GM12873 (cell line): Measurements from ENCODE around the gene HBG1.
"Not testable (repeated sequence)": the region's sequence is repeated elsewhere in the genome, so short reads cannot be mapped to it uniquely, and the experiment has no call there.

Experiments
- CTCF ChIP-seq: IDR thresholded peaks from 2 replicates; pipeline ENCODE4 v1.5.1; 2012; ENCODE audit warnings: low read depth, mild to moderate bottlenecking, moderate library complexity, low read length, control low read depth; ENCODE audit not compliant: insufficient read depth; ENCODE audit errors: missing control alignments

Gene HBG1

GRCh38 chr11:5258543-5259262 is 9.0 kb upstream of the HBG1 start:
- no peak for TF ChIP-seq CTCF

- no peak for TF ChIP-seq CTCF
Measured at GRCh38 chr11:5257296-5257695, 7.6 kb upstream of the HBG1 start.

GRCh38 chr11:5254646-5255413 is 5.2 kb upstream of the HBG1 start, which contains the start of gene HBG2:
HBG2 (minus strand) TSS chr11:5254781; CDS start chr11:5254728, 53 bp downstream.
- TF ChIP-seq CTCF: not testable (repeated sequence)

GRCh38 chr11:5252919-5253265 is 3.2 kb upstream of the HBG1 start:
- no peak for TF ChIP-seq CTCF

- TF ChIP-seq CTCF: no peak
Measured at GRCh38 chr11:5252192-5252918, 2.7 kb upstream of the HBG1 start.

- TF ChIP-seq CTCF: no peak
Measured at GRCh38 chr11:5251746-5252145, 2.1 kb upstream of the HBG1 start.

- TF ChIP-seq CTCF: no peak
Measured at GRCh38 chr11:5250543-5251204, 1.0 kb upstream of the HBG1 start.
